Esophagus muscularis mucosa (tissue), 4 donors: ENCODE measurements around the gene TAPBPL. TPM values are rescaled to one million over a fixed set of nuclear protein-coding genes. Genes with fewer than 3 reads are reported as not detected.
A peak's percentile ranks its signal among the peaks of the same experiment; 100 is the strongest.
"Not testable (repeated sequence)": the region's sequence is repeated elsewhere in the genome, so short reads cannot be mapped to it uniquely, and the experiment has no call there.

Experiments used
- DNase-seq: peaks from one replicate; pipeline ENCODE4 v3.0.0-alpha.2; 2017; ENCODE audit errors: extremely low spot score
- H3K27ac ChIP-seq, 4 donors: fragments of 200-600 bp; sonication (generic); replicated peaks in 1 of 4; 1 replicate in 3 of 4; 2 replicates in 1 of 4; pipeline ENCODE4 v1.5.1; 2016 to 2019; ENCODE audit warnings: mild to moderate bottlenecking in 1 of 4
- H3K27me3 ChIP-seq, 4 donors: fragments of 200-600 bp; sonication (generic); one replicate each; pipeline versions ENCODE4 v1.5.1 to v1.6.0; 2016 to 2019
- H3K36me3 ChIP-seq, 4 donors: fragments of 200-600 bp; sonication (generic); one replicate each; pipeline ENCODE4 v1.5.1; 2016 to 2019
- H3K4me1 ChIP-seq, 4 donors: fragments of 200-600 bp; sonication (generic); one replicate each; pipeline ENCODE4 v1.5.1; 2016 to 2019
- H3K4me3 ChIP-seq, 4 donors: fragments of 200-600 bp; sonication (generic); 1 replicate in 2 of 4; 2 replicates in 2 of 4; pipeline ENCODE4 v1.5.1; 2016 to 2019; ENCODE audit warnings: mild to moderate bottlenecking in 4 of 4, moderate library complexity in 1 of 4
- H3K9me3 ChIP-seq, 4 donors: fragments of 200-600 bp; sonication (generic); 1 replicate in 3 of 4; 2 replicates in 1 of 4; pipeline ENCODE4 v1.5.1; 2016 to 2019
- CTCF ChIP-seq, 3 experiments: fragments of 200-600 bp in 2 of 3; fragments of 450-650 bp in 1 of 3; sonication (generic) in 2 of 3; IDR thresholded peaks; one replicate each; pipeline ENCODE4 v1.5.1; 2017 to 2019; ENCODE audit warnings: antibody characterized with exemption in 3 of 3, mild to moderate bottlenecking in 2 of 3, moderate library complexity in 1 of 3
- EP300 ChIP-seq: sonication (generic); formaldehyde crosslinking; IDR thresholded peaks from one replicate; pipeline ENCODE4 v1.6.1; 2017; ENCODE audit warnings: antibody characterized with exemption
- POLR2A ChIP-seq: fragments of 450-650 bp; IDR thresholded peaks from one replicate; pipeline ENCODE4 v1.6.1; 2017; ENCODE audit warnings: antibody characterized with exemption, moderate library complexity, mild to moderate bottlenecking, low read depth
- POLR2AphosphoS5 ChIP-seq, 2 donors: sonication (generic); formaldehyde crosslinking; IDR thresholded peaks; one replicate each; pipeline ENCODE4 v1.6.1; 2017; ENCODE audit warnings: antibody characterized with exemption in 2 of 2
- WGBS: methylation state at CpG from one replicate; pipeline ENCODE4 v1.1.5; 2018; 5-methylcytosine and 5-hydroxymethylcytosine counted together
- intact Hi-C: fragments of 100-400 bp; cut with DNase I; formaldehyde crosslinking; loops from one replicate; pipeline ENCODE4 v1.15.1; 2023
- total RNA-seq, 4 donors: library from RNA; depleted of rRNA; stranded (reverse); fragments of >200 nt; gene quantifications; one replicate each; pipeline versions ENCODE4 v1.1.0 to v1.2.1, GENCODE V29; 2016

The TAPBPL gene
- total RNA-seq, 4 donors from 2014 or later: 12.4 to 25.8 (median 22.5) TPM

- Histone ChIP-seq H3K4me1 (peaks cover 22 to 71% (median 60%) of the 10 kb centered on the region in 4 donors), H3K9me3 (no peaks in the 10 kb centered on the region), H3K4me3 (no peak overlapping the region), H3K27me3 (no peaks in the 10 kb centered on the region), H3K27ac (peak overlapping the region; percentile 4 to 52 (median 17)), H3K36me3 (peaks cover 26 to 60% (median 49%) of the 10 kb centered on the region in 4 donors)
- intact Hi-C loops: loop anchor here (2.0 to 5.0 kb wide), 2 partner anchors 43 to 129 kb away; no protein-coding TSS in a partner anchor
- 88% methylated on average over 5 of the region's 5 CpGs for WGBS
- no peak for DNase-seq
- TF ChIP-seq POLR2AphosphoS5 (IDR thresholded peaks at IDR 0.05) (no peak), CTCF (IDR thresholded peaks at IDR 0.05) (no peak)
These were observed 14.3 kb downstream of the TAPBPL start for GRCh38 chr12:6466184-6466573.

- H3K27me3 ChIP-seq, DNase-seq, H3K4me3 ChIP-seq, H3K9me3 ChIP-seq: not testable (repeated sequence)
- intact Hi-C loops: loop anchor here (2.0 to 5.0 kb wide), 2 partner anchors 44 to 129 kb away; no protein-coding TSS in a partner anchor
- peaks cover 23 to 54% (median 44%) of the 10 kb centered on the region in 4 donors for H3K36me3 ChIP-seq
- WGBS: 92% methylated on average over 4 of the region's 4 CpGs
- H3K27ac ChIP-seq: peak overlapping the region in 2 of 4 donors; percentile 22 to 52
- peaks cover 21 to 71% (median 58%) of the 10 kb centered on the region in 4 donors for H3K4me1 ChIP-seq
These were observed 14.9 kb downstream of the TAPBPL start for GRCh38 chr12:6466751-6467150.

DNA sequence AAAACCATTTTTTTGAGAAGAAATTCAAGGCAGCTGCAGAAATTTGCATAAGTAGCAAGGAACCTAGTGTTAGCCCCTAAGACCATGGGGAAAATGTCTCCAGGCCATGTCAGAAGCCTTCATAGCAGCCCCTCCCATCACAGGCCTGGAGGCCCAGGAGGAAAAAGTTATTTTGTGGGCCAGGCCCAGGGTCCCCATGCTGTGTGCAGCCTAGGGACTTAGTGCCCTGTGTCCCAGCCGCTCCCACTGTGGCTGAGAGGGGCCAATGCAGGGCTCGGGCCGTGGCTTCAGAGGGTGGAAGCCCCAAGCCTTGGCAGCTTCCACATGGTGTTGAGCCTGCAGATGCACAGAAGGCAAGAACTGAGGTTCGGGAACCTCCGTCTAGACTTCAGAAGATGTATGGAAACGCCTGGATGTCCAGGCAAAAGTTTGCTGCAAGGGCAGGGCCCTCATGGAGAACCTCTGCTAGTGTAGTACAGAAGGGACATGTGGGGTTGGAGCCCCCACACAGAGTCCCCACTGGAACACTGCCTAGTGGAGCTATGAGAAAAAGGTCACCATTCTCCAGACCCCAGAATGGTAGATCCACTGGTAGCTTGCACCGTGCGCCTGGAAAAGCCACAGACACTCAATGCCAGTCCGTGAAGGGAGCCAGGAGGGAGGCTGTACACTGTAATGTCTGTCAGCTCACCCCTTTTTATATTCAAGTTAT, 15.9 kb downstream of the TAPBPL start:
- intact Hi-C loops: loop anchor here (2.0 to 5.0 kb wide), 2 partner anchors 45 to 130 kb away; no protein-coding TSS in a partner anchor
- not testable (repeated sequence) for H3K9me3 ChIP-seq, DNase-seq, H3K4me3 ChIP-seq, H3K27me3 ChIP-seq
- Histone ChIP-seq H3K27ac (peak overlapping the region in 2 of 4 donors; percentile 2 to 87), H3K36me3 (peaks cover 15 to 44% (median 35%) of the 10 kb centered on the region in 4 donors), H3K4me1 (peaks cover 19 to 62% (median 51%) of the 10 kb centered on the region in 4 donors)
- WGBS: 89% methylated on average over 7 of the region's 9 CpGs

GRCh38 chr12:6468283-6468575, 16.4 kb downstream of the TAPBPL start:
- Histone ChIP-seq H3K36me3 (peaks cover 13 to 39% (median 30%) of the 10 kb centered on the region in 4 donors), H3K9me3 (no peaks in the 10 kb centered on the region), H3K27me3 (no peaks in the 10 kb centered on the region), H3K27ac (peak overlapping the region in 2 of 4 donors; percentile 2 to 87), H3K4me1 (peaks cover 19 to 60% (median 47%) of the 10 kb centered on the region in 4 donors), H3K4me3 (no peak overlapping the region)
- TF ChIP-seq POLR2A (no peak), POLR2AphosphoS5 (IDR thresholded peaks at IDR 0.05) (no peak)
- no peak for DNase-seq
- intact Hi-C loops: loop anchor here (5.0 kb wide), 1 partner anchor 131 kb away; no protein-coding TSS in a partner anchor

- no peaks in the 10 kb centered on the region for H3K9me3 ChIP-seq
- intact Hi-C loops: loop anchor here (5.0 kb wide), 1 partner anchor 132 kb away; no protein-coding TSS in a partner anchor
- H3K27me3 ChIP-seq: no peaks in the 10 kb centered on the region
- H3K36me3 ChIP-seq: peaks cover 10 to 31% (median 21%) of the 10 kb centered on the region in 4 donors
- peaks cover 15 to 54% (median 43%) of the 10 kb centered on the region in 4 donors for H3K4me1 ChIP-seq
- 78% methylated on average over 6 of the region's 6 CpGs for WGBS
- peak overlapping the region; percentile 87 to 94 (median 88) for H3K27ac ChIP-seq
- TF ChIP-seq POLR2AphosphoS5 (IDR thresholded peaks at IDR 0.05) (no peak), EP300 (no peak), CTCF (IDR thresholded peaks at IDR 0.05) (no peak), POLR2A (no peak)
- DNase-seq: no peak
- H3K4me3 ChIP-seq: peak overlapping the region; percentile 60 to 97 (median 84)
These were observed 17.2 kb downstream of the TAPBPL start for GRCh38 chr12:6469092-6469491.

DNA sequence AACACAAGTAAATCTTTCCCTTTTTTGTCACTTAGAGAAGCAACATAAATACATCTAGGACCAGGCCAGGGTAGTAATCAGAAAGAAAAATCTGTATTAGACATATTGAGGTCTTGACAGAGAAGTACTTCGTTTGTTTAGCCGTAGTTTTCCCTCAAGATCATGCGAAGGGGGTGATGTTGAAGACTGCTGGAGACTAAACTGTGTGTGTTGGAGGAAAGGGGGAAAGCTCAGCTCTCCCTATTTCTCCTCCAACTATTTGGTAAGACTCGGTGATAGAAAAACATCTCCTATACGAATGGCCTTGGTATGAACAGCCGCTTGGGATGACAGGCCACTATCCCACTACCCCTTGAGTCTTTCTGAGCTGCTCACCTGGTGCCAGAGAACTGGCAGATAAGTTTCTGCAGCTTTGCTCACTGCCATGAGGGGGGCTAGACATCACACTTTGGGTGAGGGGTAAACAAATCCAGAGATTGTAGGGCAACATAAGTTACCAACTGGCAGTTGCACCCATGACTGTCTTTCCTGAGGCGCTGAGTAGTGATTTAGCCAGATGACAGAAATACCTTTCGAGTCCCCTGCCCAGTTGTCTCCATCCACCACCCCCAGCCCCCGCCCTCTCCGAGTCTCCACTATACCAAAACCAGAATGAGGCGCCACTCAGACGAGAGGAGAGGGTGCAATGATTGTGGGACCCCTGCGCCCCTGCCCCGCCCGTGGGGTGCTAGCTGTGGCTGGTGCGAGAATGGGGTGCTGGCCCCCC, 17.9 kb downstream of the TAPBPL start:
- no peak for DNase-seq
- WGBS: 22% methylated on average over 10 of the region's 16 CpGs
- Histone ChIP-seq H3K27ac (peak overlapping the region; percentile 87 to 94 (median 88)), H3K9me3 (no peaks in the 10 kb centered on the region), H3K4me3 (peak overlapping the region; percentile 60 to 97 (median 84)), H3K4me1 (peaks cover 15 to 54% (median 43%) of the 10 kb centered on the region in 4 donors), H3K27me3 (no peaks in the 10 kb centered on the region), H3K36me3 (peaks cover 3 to 24% (median 14%) of the 10 kb centered on the region in 4 donors)
- no peak for TF ChIP-seq EP300
- TF ChIP-seq POLR2A: no peak
- intact Hi-C loops: loop anchor here (2.0 to 5.0 kb wide), 2 partner anchors 63 to 132 kb away; no protein-coding TSS in a partner anchor
